H1 (cell line): ENCODE measurements around the gene LVRN. TPM values are rescaled to one million over a fixed set of nuclear protein-coding genes. Genes with fewer than 3 reads are reported as not detected.

Experiments
- HDAC2 ChIP-seq, 2 experiments: fragments of 300-600 bp in 1 of 2; sonication (generic) in 1 of 2; IDR thresholded peaks; 2 replicates each; pipeline ENCODE4 v1.6.1; 2011 to 2012; ENCODE audit warnings: low read depth in 2 of 2, low read length in 2 of 2, mild to moderate bottlenecking in 2 of 2, moderate library complexity in 2 of 2, borderline replicate concordance in 1 of 2, inconsistent platforms in 1 of 2
- RXRA ChIP-seq: IDR thresholded peaks from 2 replicates; pipeline ENCODE4 v1.6.1; 2011; ENCODE audit warnings: low read depth, mild to moderate bottlenecking, low read length, moderate library complexity; ENCODE audit not compliant: insufficient read depth
- YY1 ChIP-seq: IDR thresholded peaks from 2 replicates; pipeline ENCODE4 v1.6.1; 2011; ENCODE audit warnings: low read depth, mild to moderate bottlenecking, low read length
- polyA plus RNA-seq, 7 experiments: library from polyadenylated mRNA; depleted of rRNA in 3 of 7; stranded (reverse) in 5 of 7; unstranded in 2 of 7; fragments of >200 nt in 5 of 7; fragments of 200-250 nt in 2 of 7; gene quantifications; 1 replicate in 5 of 7; 2 replicates in 1 of 7; 4 replicates in 1 of 7; pipeline versions ENCODE4 v1.2.1 to v1.2.3, GENCODE V29; 2011 to 2013; ENCODE audit warnings: missing spikeins in 2 of 7, mixed read lengths in 2 of 7
- total RNA-seq: library from RNA; stranded (reverse); fragmentation: NEBNext Ultra II Directional; extraction: Animal tissue kit (Norgen Biotek cat#: 25700); gene quantifications from 2 replicates; pipeline ENCODE4 v1.2.1, GENCODE V29; 2021
- TF ChIP-seq, protein P1 (sequence below): IDR thresholded peaks from 2 replicates; pipeline ENCODE4 v1.6.1; 2012; ENCODE audit warnings: low read length, inconsistent platforms

LVRN gene
- total and polyA plus RNA-seq, 2 of the 8 experiments (the other 6 are each of a cell fraction or from before 2014, with no cell fraction given) = 0.08 to 0.09 TPM

DNA sequence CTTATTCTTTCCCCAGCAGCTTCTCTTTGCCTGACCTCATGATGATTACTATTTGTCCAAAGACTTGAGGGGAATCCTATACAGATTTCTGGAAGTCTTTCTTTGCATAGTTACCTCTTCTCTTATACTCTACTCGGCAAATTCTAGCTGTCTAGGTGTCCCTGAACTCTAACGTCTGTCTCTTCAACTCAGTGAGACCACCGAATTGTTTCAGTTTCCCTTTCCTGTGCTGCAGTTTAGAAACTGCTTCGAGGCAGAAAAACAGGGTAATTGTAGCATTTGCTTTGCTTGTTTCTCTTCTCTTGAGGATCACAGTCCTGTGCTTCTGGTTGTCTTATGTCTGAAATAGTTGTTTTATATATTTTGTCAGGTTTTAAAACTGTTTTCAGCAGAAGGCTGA is 14.8 kb downstream of the LVRN start (continued):
- no peak for TF ChIP-seq YY1
- TF ChIP-seq HDAC2 (IDR thresholded peaks at IDR 0.05; ENCODE audit: borderline replicate concordance in 1 of 2, low read depth in 2 of 2, low read length in 2 of 2) = no peak
- no peak for TF ChIP-seq RXRA
- TF ChIP-seq, protein P1, sequence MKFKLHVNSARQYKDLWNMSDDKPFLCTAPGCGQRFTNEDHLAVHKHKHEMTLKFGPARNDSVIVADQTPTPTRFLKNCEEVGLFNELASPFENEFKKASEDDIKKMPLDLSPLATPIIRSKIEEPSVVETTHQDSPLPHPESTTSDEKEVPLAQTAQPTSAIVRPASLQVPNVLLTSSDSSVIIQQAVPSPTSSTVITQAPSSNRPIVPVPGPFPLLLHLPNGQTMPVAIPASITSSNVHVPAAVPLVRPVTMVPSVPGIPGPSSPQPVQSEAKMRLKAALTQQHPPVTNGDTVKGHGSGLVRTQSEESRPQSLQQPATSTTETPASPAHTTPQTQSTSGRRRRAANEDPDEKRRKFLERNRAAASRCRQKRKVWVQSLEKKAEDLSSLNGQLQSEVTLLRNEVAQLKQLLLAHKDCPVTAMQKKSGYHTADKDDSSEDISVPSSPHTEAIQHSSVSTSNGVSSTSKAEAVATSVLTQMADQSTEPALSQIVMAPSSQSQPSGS = no peak
- TF ChIP-seq, all 59 proteins: peak for 0
